Activated T-cell treated with anti-CD3 and anti-CD28 coated beads for 24 hours (primary cell): ENCODE data around the gene ELFN2.

Experiments used
- DNase-seq: peaks from one replicate; pipeline ENCODE4 v3.0.0-alpha.2; 2020; ENCODE audit warnings: low read depth

The ELFN2 gene

GRCh38 chr22:37426706-37427134 lies 559 bp downstream of the ELFN2 start:
- no peak for DNase-seq

- no peak for DNase-seq
These were observed 1.2 kb downstream of the ELFN2 start for GRCh38 chr22:37425800-37426705.

GRCh38 chr22:37425369-37425768 lies 1.9 kb downstream of the ELFN2 start:
- DNase-seq, result no peak

GRCh38 chr22:37423283-37423682 lies 4.0 kb downstream of the ELFN2 start:
- DNase-seq, result no peak

GRCh38 chr22:37421468-37421877 lies 5.8 kb downstream of the ELFN2 start:
- no peak for DNase-seq

GRCh38 chr22:37420686-37421467 lies 6.4 kb downstream of the ELFN2 start:
- no peak for DNase-seq

GRCh38 chr22:37419969-37420685 lies 7.2 kb downstream of the ELFN2 start:
- DNase-seq, result no peak

GRCh38 chr22:37419370-37419968 lies 7.8 kb downstream of the ELFN2 start:
- no peak for DNase-seq

- DNase-seq, result no peak
These were observed 8.5 kb downstream of the ELFN2 start for GRCh38 chr22:37418627-37419369.

GRCh38 chr22:37417677-37418348 lies 9.5 kb downstream of the ELFN2 start:
- no peak for DNase-seq

- DNase-seq, result no peak
These were observed 10.0 kb downstream of the ELFN2 start for GRCh38 chr22:37417264-37417663.

- no peak for DNase-seq
These were observed 10.5 kb downstream of the ELFN2 start for GRCh38 chr22:37416827-37417226.

GRCh38 chr22:37416389-37416788 lies 10.9 kb downstream of the ELFN2 start:
- no peak for DNase-seq

- DNase-seq, result no peak
These were observed 12.1 kb downstream of the ELFN2 start for GRCh38 chr22:37415210-37415609.

- DNase-seq, result no peak
These were observed 13.0 kb downstream of the ELFN2 start for GRCh38 chr22:37414288-37414687.

GRCh38 chr22:37413546-37413945 lies 13.7 kb downstream of the ELFN2 start:
- DNase-seq, result no peak

GRCh38 chr22:37412495-37413250 lies 14.6 kb downstream of the ELFN2 start:
- no peak for DNase-seq

GRCh38 chr22:37411655-37412054 lies 15.6 kb downstream of the ELFN2 start:
- DNase-seq, result no peak

- DNase-seq, result no peak
These were observed 16.9 kb downstream of the ELFN2 start for GRCh38 chr22:37410174-37411055.
